HEK293T (cell line): ENCODE results near the gene FARP2.
"Not testable (repeated sequence)": the region's sequence is repeated elsewhere in the genome, so short reads cannot be mapped to it uniquely, and the experiment has no call there.

Source experiments
- FOXA1 ChIP-seq: fragments of 450-650 bp; IDR thresholded peaks from 2 replicates; pipeline ENCODE4 v1.6.1; 2016; ENCODE audit warnings: mild to moderate bottlenecking
- FOXK2 ChIP-seq: fragments of 450-650 bp; IDR thresholded peaks from 2 replicates; pipeline ENCODE4 v1.6.1; 2016; ENCODE audit warnings: mild to moderate bottlenecking
- FOXM1 ChIP-seq: fragments of 450-650 bp; IDR thresholded peaks from 2 replicates; pipeline ENCODE4 v1.6.1; 2017; ENCODE audit warnings: mild to moderate bottlenecking, borderline replicate concordance
- NFRKB ChIP-seq: fragments of 450-650 bp; IDR thresholded peaks from 2 replicates; pipeline ENCODE4 v1.6.1; 2016; ENCODE audit warnings: mild to moderate bottlenecking, moderate library complexity
- SP1 ChIP-seq: fragments of 450-650 bp; IDR thresholded peaks from 2 replicates; pipeline ENCODE4 v1.6.1; 2017
- ZNF384 ChIP-seq: fragments of 450-650 bp; IDR thresholded peaks from 2 replicates; pipeline ENCODE4 v1.6.1; 2016

DNA sequence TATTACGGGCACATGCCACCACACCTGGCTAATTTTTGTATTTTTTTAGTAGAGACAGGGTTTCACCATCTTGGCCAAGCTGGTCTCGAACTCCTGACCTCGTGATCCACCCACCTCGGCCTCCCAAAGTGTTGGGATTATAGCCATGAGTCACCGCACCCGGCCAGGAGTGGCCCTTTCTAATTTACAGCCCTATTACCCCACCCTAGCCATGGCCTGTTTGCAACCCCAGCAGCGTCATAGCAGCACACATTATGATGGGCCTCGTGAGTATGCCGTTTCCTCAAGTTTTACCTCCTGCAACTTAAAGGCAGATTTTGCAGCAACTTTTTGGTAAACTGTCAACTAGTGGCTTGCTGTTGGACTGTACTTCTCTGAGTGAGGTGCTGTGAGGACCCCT, 97.8 kb downstream of the FARP2 start:
- TF ChIP-seq FOXK2, FOXA1, NFRKB, ZNF384, FOXM1, SP1: not testable (repeated sequence)
